IMR-90 (cell line): Measurements from ENCODE around the gene FARSB.

Experiments used
- CEBPB ChIP-seq: IDR thresholded peaks from 2 replicates; pipeline ENCODE4 v1.6.1; 2012; ENCODE audit warnings: low read depth, low read length, improper control_type of control experiment
- CTCF ChIP-seq: conservative IDR thresholded peaks from 2 replicates; pipeline ENCODE4 v1.5.1; 2012; ENCODE audit warnings: mild to moderate bottlenecking, low read depth, low read length, improper control_type of control experiment
- MAFK ChIP-seq: IDR thresholded peaks from 2 replicates; pipeline ENCODE4 v1.6.1; 2012; ENCODE audit warnings: low read depth, low read length, improper control_type of control experiment
- MAZ ChIP-seq: IDR thresholded peaks from 2 replicates; pipeline ENCODE4 v1.6.1; 2012; ENCODE audit warnings: low read depth, mild to moderate bottlenecking, low read length, improper control_type of control experiment, moderate library complexity, borderline replicate concordance
- POLR2A ChIP-seq: IDR thresholded peaks from 2 replicates; pipeline ENCODE4 v1.6.1; 2012; ENCODE audit warnings: mild to moderate bottlenecking, low read depth, low read length
- RAD21 ChIP-seq: IDR thresholded peaks from 2 replicates; pipeline ENCODE4 v1.6.1; 2012; ENCODE audit warnings: low read length, improper control_type of control experiment
- SMC3 ChIP-seq: fragments of 150-350 bp; IDR thresholded peaks from 2 replicates; pipeline ENCODE4 v1.6.1; 2016; ENCODE audit warnings: low read depth, mild to moderate bottlenecking, antibody characterized with exemption, low read length, moderate library complexity
- TF ChIP-seq, protein P1 (sequence below): fragments of 150-350 bp; IDR thresholded peaks from 2 replicates; pipeline ENCODE4 v1.6.1; 2017; ENCODE audit warnings: mild to moderate bottlenecking, antibody characterized with exemption, low read length, low read depth

GRCh38 chr2:222561817-222562645, 93.9 kb downstream of the FARSB start:
- TF ChIP-seq CTCF, result peak; percentile 47
- TF ChIP-seq RAD21, result peak; percentile 50
- no peak for TF ChIP-seq CEBPB
- no peak for TF ChIP-seq POLR2A
- TF ChIP-seq MAZ, result no peak
- TF ChIP-seq, protein P1, sequence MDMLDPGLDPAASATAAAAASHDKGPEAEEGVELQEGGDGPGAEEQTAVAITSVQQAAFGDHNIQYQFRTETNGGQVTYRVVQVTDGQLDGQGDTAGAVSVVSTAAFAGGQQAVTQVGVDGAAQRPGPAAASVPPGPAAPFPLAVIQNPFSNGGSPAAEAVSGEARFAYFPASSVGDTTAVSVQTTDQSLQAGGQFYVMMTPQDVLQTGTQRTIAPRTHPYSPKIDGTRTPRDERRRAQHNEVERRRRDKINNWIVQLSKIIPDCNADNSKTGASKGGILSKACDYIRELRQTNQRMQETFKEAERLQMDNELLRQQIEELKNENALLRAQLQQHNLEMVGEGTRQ, result no peak
- TF ChIP-seq MAFK, result no peak
- 0 out of 2 replicates have a peak, but pooled peaks have one; percentile 10 for TF ChIP-seq SMC3
